ENCODE results near the gene GPN2. TPM values are rescaled to one million over a fixed set of nuclear protein-coding genes. Genes with fewer than 3 reads are reported as not detected.

Gene GPN2
- 10 to 100 TPM; 10.4 to 16.4 TPM for polyA plus RNA-seq

DNA sequence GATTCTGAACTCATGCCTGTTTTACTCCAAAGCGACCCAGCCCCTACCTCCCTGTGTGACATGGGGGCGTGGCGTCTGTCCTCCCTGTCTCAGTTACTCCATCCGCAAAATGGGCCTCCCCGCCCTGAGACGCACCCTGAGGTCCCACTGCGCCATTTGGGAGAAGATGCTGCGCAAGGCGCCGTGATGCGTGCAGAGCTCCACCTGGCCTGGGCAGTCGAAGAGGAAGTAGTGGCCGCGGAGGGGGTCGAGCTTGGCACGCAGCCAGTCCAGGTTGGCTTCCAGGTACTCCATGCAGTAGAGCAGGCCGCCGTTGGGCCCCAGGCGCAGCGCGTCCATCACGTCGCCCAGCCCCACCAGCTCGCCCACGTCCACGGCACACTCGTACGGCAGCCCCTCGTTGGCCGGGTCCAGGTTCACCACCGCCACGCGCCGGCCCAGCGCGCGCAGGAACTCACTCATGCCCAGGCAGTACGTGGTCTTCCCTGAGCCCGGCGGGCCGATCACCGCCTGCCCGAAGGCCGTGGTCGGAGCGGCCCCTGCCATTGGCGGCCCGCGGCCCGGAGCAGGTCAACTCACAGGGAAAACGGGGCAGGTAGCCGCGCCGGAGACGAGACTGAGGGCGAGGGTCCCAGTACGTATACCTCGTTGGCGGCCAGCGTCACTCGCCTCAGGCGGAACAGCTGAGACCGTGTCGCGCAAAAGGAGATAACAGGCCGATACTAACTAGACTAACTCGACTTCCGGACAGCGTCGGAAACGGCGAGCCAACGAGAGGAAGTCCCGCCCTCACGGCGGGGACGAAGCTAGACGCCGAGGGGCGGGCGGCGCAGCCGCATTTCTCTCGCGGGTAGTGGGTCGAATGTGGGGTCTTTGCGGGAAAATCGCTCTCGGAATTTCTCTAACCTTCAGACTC is at the start of gene GPN2:
TSS of gene GPN2 (minus strand) at position 733 of the 916 bp plus-strand sequence. CDS start at position 546, 187 bp downstream.
- WGBS, 2 donors, result 1% methylated on average over 89 of the region's 89 CpGs
- Histone ChIP-seq H3K36me3 (ENCODE audit: control insufficient read depth in 2 of 2, insufficient read depth in 2 of 2, low read length in 1 of 2) (peaks cover 10 to 26% of the 10 kb centered on the region in 2 donors), H3K27ac (ENCODE audit: low read depth in 2 of 2, low read length in 1 of 2) (peak within 1 kb of the TSS; percentile 93 to 96), H3K9me3 (ENCODE audit: control insufficient read depth in 2 of 2, insufficient read depth in 1 of 2, low read depth in 1 of 2, low read length in 1 of 2) (no peaks in the 10 kb centered on the region), H3K4me3 (ENCODE audit: low read depth in 1 of 2, low read length in 2 of 2) (peak within 1 kb of the TSS; percentile 95 to 97), H3K4me1 (ENCODE audit: control insufficient read depth in 2 of 2, insufficient read depth in 2 of 2, low read length in 1 of 2) (peaks cover 0 to 8% of the 10 kb centered on the region in 2 donors), H3K27me3 (ENCODE audit: control insufficient read depth in 1 of 2, insufficient read depth in 2 of 2, low read length in 2 of 2) (no peaks in the 10 kb centered on the region)

DNA sequence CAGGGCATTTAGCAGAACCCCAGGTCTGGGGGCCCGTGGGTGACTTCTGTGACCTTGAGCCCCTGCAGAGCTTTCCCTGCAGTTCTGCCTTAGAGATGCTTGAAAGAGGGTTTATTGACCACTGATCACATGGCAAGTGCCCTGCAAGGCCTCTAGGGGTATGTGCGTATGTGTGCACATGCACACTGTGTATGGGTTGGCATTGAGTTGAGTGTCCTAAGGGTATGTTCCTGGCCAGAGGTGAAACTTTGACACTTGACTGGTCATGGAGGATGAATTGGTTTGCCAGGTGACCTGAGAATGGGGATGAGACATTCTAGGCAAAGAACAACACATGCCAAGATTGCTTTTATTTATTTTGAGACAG is 48.6 kb upstream of the GPN2 start:
- Histone ChIP-seq H3K27me3 (ENCODE audit: control insufficient read depth in 1 of 2, insufficient read depth in 2 of 2, low read length in 2 of 2) (no peaks in the 10 kb centered on the region), H3K4me1 (ENCODE audit: control insufficient read depth in 2 of 2, insufficient read depth in 2 of 2, low read length in 1 of 2) (no peaks in the 10 kb centered on the region), H3K4me3 (ENCODE audit: low read depth in 1 of 2, low read length in 2 of 2) (no peak overlapping the region), H3K27ac (ENCODE audit: low read depth in 2 of 2, low read length in 1 of 2) (no peak overlapping the region), H3K9me3 (ENCODE audit: control insufficient read depth in 2 of 2, insufficient read depth in 1 of 2, low read depth in 1 of 2, low read length in 1 of 2) (no peaks in the 10 kb centered on the region), H3K36me3 (ENCODE audit: control insufficient read depth in 2 of 2, insufficient read depth in 2 of 2, low read length in 1 of 2) (peaks cover 7 to 17% of the 10 kb centered on the region in 2 donors)
- 82 to 94% methylated on average over 2 of the region's 2 CpGs for WGBS, 2 donors

DNA sequence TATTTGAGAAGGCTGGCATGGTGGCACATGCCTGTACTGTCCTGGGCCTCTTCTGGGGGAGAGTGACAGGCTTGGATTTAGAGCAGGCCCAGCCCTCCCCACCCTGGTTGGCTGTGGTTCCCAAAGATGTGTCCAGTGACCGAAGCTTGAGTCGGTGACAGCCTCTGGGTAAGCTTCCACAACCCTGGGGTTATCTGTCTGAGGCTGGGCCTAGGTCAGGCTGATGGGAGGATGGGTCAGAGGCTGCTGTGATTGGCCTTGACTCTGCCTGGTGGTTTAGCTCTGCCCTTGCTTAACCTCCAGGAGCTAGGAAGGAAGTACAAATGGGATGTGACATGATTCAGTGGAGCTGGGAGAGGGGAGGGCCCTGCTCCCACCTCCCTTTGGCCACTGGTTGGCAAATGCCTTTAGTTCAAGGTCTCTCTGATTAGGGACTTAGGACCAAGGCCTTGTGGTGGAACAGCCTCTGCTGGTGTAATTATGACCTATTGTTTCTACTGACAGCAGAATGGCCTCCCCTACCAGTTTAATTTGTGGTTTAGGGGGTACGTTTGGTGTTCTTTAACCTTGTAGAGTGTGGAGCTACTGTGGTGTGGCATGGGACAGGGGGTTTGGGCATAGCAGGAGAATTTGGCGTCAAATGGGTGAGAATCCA is 48.0 kb upstream of the GPN2 start:
- WGBS, 2 donors, result 88 to 89% methylated on average over 4 of the region's 4 CpGs
- peaks cover 7 to 15% of the 10 kb centered on the region in 2 donors for H3K36me3 ChIP-seq (ENCODE audit: control insufficient read depth in 2 of 2, insufficient read depth in 2 of 2, low read length in 1 of 2)

DNA sequence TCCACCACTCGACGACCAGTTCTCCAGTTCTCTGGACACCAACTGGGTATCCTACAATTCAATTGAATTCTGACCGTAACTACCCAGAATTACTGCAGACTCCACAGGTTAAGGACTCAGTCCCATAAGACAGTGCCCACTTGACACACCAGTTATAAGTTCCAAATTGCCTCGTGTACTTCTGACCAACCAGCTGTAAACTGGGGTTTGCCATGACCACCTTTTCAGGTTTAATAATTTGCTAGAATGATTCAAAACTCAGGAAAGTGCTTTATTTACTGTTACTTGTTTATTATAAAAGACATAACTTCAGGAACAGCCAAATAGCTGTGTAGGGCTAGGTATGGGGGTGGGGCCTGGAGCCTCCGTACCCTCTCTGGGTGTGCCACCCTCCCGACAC is 46.7 kb upstream of the GPN2 start:
- no peak overlapping the region for H3K4me3 ChIP-seq (ENCODE audit: low read depth in 1 of 2, low read length in 2 of 2)
- WGBS, 2 donors, result 79 to 84% methylated on average over 6 of the region's 6 CpGs
- H3K4me1 ChIP-seq (ENCODE audit: control insufficient read depth in 2 of 2, insufficient read depth in 2 of 2, low read length in 1 of 2), result no peaks in the 10 kb centered on the region
- H3K36me3 ChIP-seq (ENCODE audit: control insufficient read depth in 2 of 2, insufficient read depth in 2 of 2, low read length in 1 of 2), result peaks cover 7 to 9% of the 10 kb centered on the region in 2 donors
- H3K9me3 ChIP-seq (ENCODE audit: control insufficient read depth in 2 of 2, insufficient read depth in 1 of 2, low read depth in 1 of 2, low read length in 1 of 2), result no peaks in the 10 kb centered on the region
- no peak overlapping the region for H3K27ac ChIP-seq (ENCODE audit: low read depth in 2 of 2, low read length in 1 of 2)
- H3K27me3 ChIP-seq (ENCODE audit: control insufficient read depth in 1 of 2, insufficient read depth in 2 of 2, low read length in 2 of 2), result no peaks in the 10 kb centered on the region

More for the DNA sequence above, 48.0 kb upstream of the GPN2 start:
- Histone ChIP-seq H3K9me3 (ENCODE audit: control insufficient read depth in 2 of 2, insufficient read depth in 1 of 2, low read depth in 1 of 2, low read length in 1 of 2) (no peaks in the 10 kb centered on the region), H3K4me3 (ENCODE audit: low read depth in 1 of 2, low read length in 2 of 2) (no peak overlapping the region), H3K27ac (ENCODE audit: low read depth in 2 of 2, low read length in 1 of 2) (no peak overlapping the region), H3K27me3 (ENCODE audit: control insufficient read depth in 1 of 2, insufficient read depth in 2 of 2, low read length in 2 of 2) (no peaks in the 10 kb centered on the region), H3K4me1 (ENCODE audit: control insufficient read depth in 2 of 2, insufficient read depth in 2 of 2, low read length in 1 of 2) (no peaks in the 10 kb centered on the region)

DNA sequence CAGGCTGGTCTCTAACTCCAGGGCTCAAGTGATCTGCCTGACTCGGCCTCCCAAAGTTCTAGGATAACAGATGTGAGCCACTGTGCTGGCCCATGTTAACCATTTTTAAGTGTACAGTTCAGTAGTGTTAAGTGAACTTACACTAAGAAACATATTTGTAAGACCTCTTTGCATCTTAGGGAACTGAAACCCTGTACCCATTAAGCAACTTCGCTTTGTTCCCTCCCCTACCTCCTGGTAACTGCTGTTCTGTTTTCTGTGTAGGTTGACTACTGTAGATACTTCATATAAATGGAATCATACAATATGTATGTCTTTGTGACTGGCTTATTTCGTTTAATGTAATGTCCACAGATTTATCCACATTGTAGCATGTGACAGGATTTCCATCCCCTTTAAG is 42.4 kb upstream of the GPN2 start:
- H3K27me3 ChIP-seq (ENCODE audit: control insufficient read depth in 1 of 2, insufficient read depth in 2 of 2, low read length in 2 of 2), result no peaks in the 10 kb centered on the region
- no peaks in the 10 kb centered on the region for H3K9me3 ChIP-seq (ENCODE audit: control insufficient read depth in 2 of 2, insufficient read depth in 1 of 2, low read depth in 1 of 2, low read length in 1 of 2)
- H3K4me1 ChIP-seq (ENCODE audit: control insufficient read depth in 2 of 2, insufficient read depth in 2 of 2, low read length in 1 of 2), result no peaks in the 10 kb centered on the region
- WGBS, 2 donors, result 85% methylated on average over 3 of the region's 3 CpGs
- peaks cover 0 to 5% of the 10 kb centered on the region in 2 donors for H3K36me3 ChIP-seq (ENCODE audit: control insufficient read depth in 2 of 2, insufficient read depth in 2 of 2, low read length in 1 of 2)
- no peak overlapping the region for H3K27ac ChIP-seq (ENCODE audit: low read depth in 2 of 2, low read length in 1 of 2)
- H3K4me3 ChIP-seq (ENCODE audit: low read depth in 1 of 2, low read length in 2 of 2), result no peak overlapping the region

DNA sequence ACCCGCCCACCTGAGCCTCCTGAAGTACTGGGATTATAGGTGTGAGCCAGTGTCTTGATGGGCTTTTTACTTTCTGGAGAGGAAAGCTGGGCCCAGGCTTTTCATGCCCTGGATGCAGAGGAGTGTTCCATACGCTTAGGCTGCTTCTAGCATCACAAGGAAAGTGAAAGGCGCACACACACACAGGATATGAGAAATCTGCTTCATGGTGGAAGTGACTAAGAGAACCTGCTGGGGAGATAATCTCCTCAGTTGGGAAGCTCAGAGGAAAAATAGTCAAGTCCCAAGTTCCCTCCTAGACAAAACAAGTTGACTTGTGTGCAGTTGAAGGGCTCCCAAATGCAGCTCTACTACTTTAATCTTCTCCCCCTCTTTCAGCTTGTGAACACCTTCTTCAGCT is 33.6 kb upstream of the GPN2 start:
- peaks cover 3 to 5% of the 10 kb centered on the region in 2 donors for H3K36me3 ChIP-seq (ENCODE audit: control insufficient read depth in 2 of 2, insufficient read depth in 2 of 2, low read length in 1 of 2)

DNA sequence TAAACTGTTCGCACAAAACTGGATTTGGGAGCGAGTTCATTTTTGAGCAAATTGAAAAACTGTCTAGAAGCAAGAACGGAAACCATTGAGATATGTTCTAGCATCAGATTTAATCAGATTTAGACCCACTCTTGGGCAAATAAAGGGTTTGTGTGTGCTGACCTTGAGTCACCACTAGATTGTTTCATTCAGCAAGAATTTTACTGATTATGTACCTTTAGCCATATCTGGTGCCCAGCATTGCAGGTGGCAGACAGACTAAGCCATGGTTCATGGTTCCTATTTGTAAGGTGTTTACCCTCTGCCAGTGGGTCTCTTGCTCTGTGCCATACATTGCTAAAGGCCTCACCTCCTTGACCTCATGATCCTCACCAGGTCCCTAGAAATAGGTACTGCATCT is 32.8 kb upstream of the GPN2 start:
- no peak overlapping the region for H3K27ac ChIP-seq (ENCODE audit: low read depth in 2 of 2, low read length in 1 of 2)
- no peaks in the 10 kb centered on the region for H3K27me3 ChIP-seq (ENCODE audit: control insufficient read depth in 1 of 2, insufficient read depth in 2 of 2, low read length in 2 of 2)
- H3K4me1 ChIP-seq (ENCODE audit: control insufficient read depth in 2 of 2, insufficient read depth in 2 of 2, low read length in 1 of 2), result peaks cover 2 to 7% of the 10 kb centered on the region in 2 donors
- H3K36me3 ChIP-seq (ENCODE audit: control insufficient read depth in 2 of 2, insufficient read depth in 2 of 2, low read length in 1 of 2), result peaks cover 3 to 5% of the 10 kb centered on the region in 2 donors
- peak overlapping the region in 1 of 2 donors; percentile 85 for H3K4me3 ChIP-seq (ENCODE audit: low read depth in 1 of 2, low read length in 2 of 2)
- H3K9me3 ChIP-seq (ENCODE audit: control insufficient read depth in 2 of 2, insufficient read depth in 1 of 2, low read depth in 1 of 2, low read length in 1 of 2), result no peaks in the 10 kb centered on the region
- whole genome bisulfite sequencing, 2 donors, result 77 to 89% methylated on average over 3 of the region's 3 CpGs

More for the DNA sequence above, 33.6 kb upstream of the GPN2 start:
- H3K4me3 ChIP-seq (ENCODE audit: low read depth in 1 of 2, low read length in 2 of 2), result no peak overlapping the region
- 95 to 96% methylated on average over 3 of the region's 3 CpGs for WGBS, 2 donors
- no peak overlapping the region for H3K27ac ChIP-seq (ENCODE audit: low read depth in 2 of 2, low read length in 1 of 2)
- no peaks in the 10 kb centered on the region for H3K27me3 ChIP-seq (ENCODE audit: control insufficient read depth in 1 of 2, insufficient read depth in 2 of 2, low read length in 2 of 2)
- peaks cover 2 to 7% of the 10 kb centered on the region in 2 donors for H3K4me1 ChIP-seq (ENCODE audit: control insufficient read depth in 2 of 2, insufficient read depth in 2 of 2, low read length in 1 of 2)
- no peaks in the 10 kb centered on the region for H3K9me3 ChIP-seq (ENCODE audit: control insufficient read depth in 2 of 2, insufficient read depth in 1 of 2, low read depth in 1 of 2, low read length in 1 of 2)

DNA sequence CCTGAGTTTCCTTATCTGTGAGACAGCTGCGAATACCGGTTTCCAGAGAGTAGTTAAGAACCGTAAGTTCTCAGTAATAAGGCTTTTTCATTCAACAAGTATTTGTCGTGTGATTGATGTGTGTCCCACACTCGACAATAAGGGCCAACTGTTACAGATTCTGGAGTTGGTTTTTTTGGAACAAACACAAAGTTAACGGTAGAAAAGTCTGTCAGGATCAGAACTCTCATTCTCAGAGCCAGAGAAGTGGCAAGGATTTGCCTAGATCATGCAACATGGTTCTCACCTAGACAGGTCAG is 32.3 kb upstream of the GPN2 start:
- Histone ChIP-seq H3K4me1 (ENCODE audit: control insufficient read depth in 2 of 2, insufficient read depth in 2 of 2, low read length in 1 of 2) (peaks cover 2 to 7% of the 10 kb centered on the region in 2 donors), H3K27ac (ENCODE audit: low read depth in 2 of 2, low read length in 1 of 2) (no peak overlapping the region), H3K4me3 (ENCODE audit: low read depth in 1 of 2, low read length in 2 of 2) (peak overlapping the region; percentile 85 to 100), H3K9me3 (ENCODE audit: control insufficient read depth in 2 of 2, insufficient read depth in 1 of 2, low read depth in 1 of 2, low read length in 1 of 2) (no peaks in the 10 kb centered on the region), H3K36me3 (ENCODE audit: control insufficient read depth in 2 of 2, insufficient read depth in 2 of 2, low read length in 1 of 2) (peaks cover 3 to 5% of the 10 kb centered on the region in 2 donors), H3K27me3 (ENCODE audit: control insufficient read depth in 1 of 2, insufficient read depth in 2 of 2, low read length in 2 of 2) (no peaks in the 10 kb centered on the region)
- 23 to 24% methylated on average over 6 of the region's 6 CpGs for WGBS, 2 donors

DNA sequence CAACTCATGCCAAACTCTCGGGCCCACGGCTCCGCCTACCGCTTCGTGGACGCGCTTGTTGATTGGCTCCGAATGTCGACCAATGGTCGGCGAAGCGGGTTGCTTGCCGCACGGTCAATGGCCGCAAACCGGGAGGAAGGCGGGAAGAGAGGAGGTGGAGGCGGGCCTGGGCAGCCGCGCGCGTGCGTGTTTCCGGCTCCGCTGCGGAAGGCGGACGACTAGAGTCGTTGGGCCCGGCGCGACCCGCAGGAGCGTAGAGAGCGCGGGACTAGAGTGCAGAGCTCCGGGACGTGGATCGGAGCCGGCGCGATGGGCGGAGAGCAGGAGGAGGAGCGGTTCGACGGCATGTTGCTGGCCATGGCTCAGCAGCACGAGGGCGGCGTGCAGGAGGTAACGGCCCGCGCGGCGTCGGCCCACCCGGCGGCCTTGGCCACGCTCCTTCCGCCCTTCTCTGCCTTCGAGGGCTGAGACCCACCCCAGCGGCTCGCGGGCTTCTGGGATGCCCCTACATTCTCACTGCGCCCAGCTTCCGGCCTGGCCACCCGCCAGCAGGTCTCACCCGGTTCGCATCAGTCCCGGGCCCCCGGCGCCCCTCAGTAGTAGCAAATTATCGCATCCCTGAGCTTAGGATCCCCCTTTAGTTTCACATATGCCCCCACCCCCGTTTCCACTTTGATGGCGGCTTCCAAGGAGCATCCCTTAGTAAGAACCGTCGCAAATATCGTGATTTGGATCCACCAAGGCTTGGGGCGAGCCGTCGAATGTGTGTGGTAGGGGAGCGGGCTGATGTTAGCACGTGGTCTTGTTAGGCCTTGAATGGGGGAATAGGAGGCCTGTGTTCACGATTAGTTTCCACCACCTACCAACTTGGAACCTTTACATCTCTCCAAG is 31.7 kb upstream of the GPN2 start, which contains the start of gene NUDC:
TSS of gene NUDC (plus strand) at position 204 of the 891 bp plus-strand sequence. CDS start at position 310, 106 bp downstream.
- Histone ChIP-seq H3K27ac (ENCODE audit: low read depth in 2 of 2, low read length in 1 of 2) (peak within 1 kb of the TSS; percentile 80 to 86), H3K4me3 (ENCODE audit: low read depth in 1 of 2, low read length in 2 of 2) (peak within 1 kb of the TSS; percentile 85 to 100), H3K36me3 (ENCODE audit: control insufficient read depth in 2 of 2, insufficient read depth in 2 of 2, low read length in 1 of 2) (peaks cover 2 to 3% of the 10 kb centered on the region in 2 donors), H3K4me1 (ENCODE audit: control insufficient read depth in 2 of 2, insufficient read depth in 2 of 2, low read length in 1 of 2) (peaks cover 2 to 7% of the 10 kb centered on the region in 2 donors), H3K27me3 (ENCODE audit: control insufficient read depth in 1 of 2, insufficient read depth in 2 of 2, low read length in 2 of 2) (no peaks in the 10 kb centered on the region), H3K9me3 (ENCODE audit: control insufficient read depth in 2 of 2, insufficient read depth in 1 of 2, low read depth in 1 of 2, low read length in 1 of 2) (no peaks in the 10 kb centered on the region)
- WGBS, 2 donors, result 0 to 1% methylated on average over 64 to 83 of the region's 83 CpGs

All from esophagus (tissue), 2 donors.